ENCODE data around the gene ARL15. TPM values are rescaled to one million over a fixed set of nuclear protein-coding genes. Genes with fewer than 3 reads are reported as not detected.

The ARL15 gene
- total RNA-seq, 3 donors from 2014 or later = 29.0 to 65.0 (median 42.9) TPM

DNA sequence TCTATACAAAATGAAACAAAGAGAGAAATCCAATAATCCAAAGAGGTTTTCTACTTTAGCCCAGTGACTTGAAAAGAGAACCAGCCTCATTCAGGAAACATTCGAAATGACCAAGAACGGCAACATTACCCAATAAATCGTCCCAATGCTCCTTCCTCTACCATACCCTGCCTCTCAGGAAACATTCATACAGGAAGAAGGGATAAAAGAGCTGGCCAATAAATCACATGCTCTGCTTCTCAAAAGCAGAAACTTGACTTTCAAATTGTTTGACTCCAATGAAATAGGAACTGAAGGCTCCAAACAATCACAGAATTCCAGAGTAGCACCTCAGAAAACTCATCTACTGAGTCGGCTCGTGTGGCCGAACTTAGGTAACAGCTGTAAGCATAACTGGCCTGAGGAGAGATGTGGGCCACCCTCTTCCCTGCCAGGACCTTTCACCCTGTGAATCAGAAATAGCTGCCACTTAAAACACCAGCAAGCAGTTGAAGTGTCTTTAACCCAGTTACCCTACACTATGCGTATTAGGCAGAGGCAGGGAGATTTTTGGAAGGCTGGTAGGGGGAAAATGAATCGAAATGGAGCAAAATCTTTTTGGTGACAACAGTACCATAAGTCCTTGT is 14.6 kb downstream of the ARL15 start:
- H3K36me3 ChIP-seq = no peaks in the 10 kb centered on the region
- intact Hi-C loops (cut with DNase I; ENCODE audit: low total_unique reads) = no loop called here
- DNase-seq (ENCODE audit: low spot score in 2 of 2) = no peak
- H3K27ac ChIP-seq = peak overlapping the region in 1 of 2 donors; percentile 32
- no peak overlapping the region for H3K4me3 ChIP-seq
- no peak for TF ChIP-seq POLR2AphosphoS5 (IDR thresholded peaks at IDR 0.05)
- TF ChIP-seq POLR2A (IDR thresholded peaks at IDR 0.05) = no peak
- TF ChIP-seq, protein P1, sequence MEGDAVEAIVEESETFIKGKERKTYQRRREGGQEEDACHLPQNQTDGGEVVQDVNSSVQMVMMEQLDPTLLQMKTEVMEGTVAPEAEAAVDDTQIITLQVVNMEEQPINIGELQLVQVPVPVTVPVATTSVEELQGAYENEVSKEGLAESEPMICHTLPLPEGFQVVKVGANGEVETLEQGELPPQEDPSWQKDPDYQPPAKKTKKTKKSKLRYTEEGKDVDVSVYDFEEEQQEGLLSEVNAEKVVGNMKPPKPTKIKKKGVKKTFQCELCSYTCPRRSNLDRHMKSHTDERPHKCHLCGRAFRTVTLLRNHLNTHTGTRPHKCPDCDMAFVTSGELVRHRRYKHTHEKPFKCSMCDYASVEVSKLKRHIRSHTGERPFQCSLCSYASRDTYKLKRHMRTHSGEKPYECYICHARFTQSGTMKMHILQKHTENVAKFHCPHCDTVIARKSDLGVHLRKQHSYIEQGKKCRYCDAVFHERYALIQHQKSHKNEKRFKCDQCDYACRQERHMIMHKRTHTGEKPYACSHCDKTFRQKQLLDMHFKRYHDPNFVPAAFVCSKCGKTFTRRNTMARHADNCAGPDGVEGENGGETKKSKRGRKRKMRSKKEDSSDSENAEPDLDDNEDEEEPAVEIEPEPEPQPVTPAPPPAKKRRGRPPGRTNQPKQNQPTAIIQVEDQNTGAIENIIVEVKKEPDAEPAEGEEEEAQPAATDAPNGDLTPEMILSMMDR (IDR thresholded peaks at IDR 0.05) = no peak
- peaks cover 0 to 5% of the 10 kb centered on the region in 2 donors for H3K4me1 ChIP-seq
- H3K27me3 ChIP-seq = no peaks in the 10 kb centered on the region
- no peaks in the 10 kb centered on the region for H3K9me3 ChIP-seq

DNA sequence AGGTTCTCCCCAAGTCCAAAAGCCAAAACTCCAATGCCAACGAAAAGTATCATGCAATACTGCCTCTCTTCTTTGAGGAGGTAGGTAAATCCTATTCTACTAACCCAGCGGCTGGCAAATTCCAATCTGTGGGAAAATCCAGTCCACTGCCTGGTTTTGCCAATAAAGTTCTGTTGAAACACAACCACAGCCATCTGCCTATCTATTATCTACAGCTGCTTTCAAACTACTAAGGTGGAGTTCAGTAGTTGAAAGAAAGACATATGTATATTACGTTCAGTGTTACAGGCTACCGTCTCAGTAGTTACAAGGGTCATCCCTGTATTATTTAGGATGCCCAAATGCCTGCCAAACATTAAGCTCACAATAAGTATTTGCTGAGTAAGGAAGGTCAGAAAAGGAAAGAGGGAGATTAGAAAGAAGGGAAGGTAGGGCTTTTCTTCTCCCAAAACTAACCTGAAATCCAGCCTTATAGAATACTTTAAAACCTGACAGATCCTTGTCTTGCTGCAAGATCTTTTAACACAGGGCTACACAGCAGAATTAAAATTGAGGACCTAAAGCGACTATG is 16.2 kb downstream of the ARL15 start:
- no peaks in the 10 kb centered on the region for H3K27me3 ChIP-seq
- no peaks in the 10 kb centered on the region for H3K9me3 ChIP-seq
- no peaks in the 10 kb centered on the region for H3K36me3 ChIP-seq
- no peak overlapping the region for H3K27ac ChIP-seq
- intact Hi-C loops (cut with DNase I; ENCODE audit: low total_unique reads) = no loop called here
- H3K4me3 ChIP-seq = no peak overlapping the region
- TF ChIP-seq POLR2A (IDR thresholded peaks at IDR 0.05) (no peak), POLR2AphosphoS5 (IDR thresholded peaks at IDR 0.05) (no peak)
- TF ChIP-seq, protein P1 (IDR thresholded peaks at IDR 0.05) = no peak
- H3K4me1 ChIP-seq = peaks cover 0 to 5% of the 10 kb centered on the region in 2 donors
- no peak for DNase-seq (ENCODE audit: low spot score in 2 of 2)

DNA sequence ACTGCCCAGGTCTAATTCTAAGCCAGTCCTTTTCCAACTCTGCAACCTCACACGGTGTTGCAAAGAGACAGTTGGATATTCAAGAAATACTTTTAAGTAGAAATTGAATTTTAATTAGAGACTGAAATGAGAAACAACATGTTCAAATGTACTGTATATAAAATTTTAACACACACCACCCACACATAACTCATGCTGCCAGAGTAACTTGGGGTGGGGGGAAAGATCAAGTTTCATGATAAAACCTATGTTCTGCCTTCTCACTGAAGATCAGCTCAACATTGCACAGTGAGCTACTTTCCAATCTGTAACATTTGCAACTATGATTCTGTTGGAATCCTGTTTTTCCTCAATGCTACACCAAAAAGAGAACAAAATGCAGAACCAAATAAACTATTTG is 17.5 kb downstream of the ARL15 start:
- TF ChIP-seq, protein P1 (IDR thresholded peaks at IDR 0.05) = no peak
- no peak for TF ChIP-seq POLR2A (IDR thresholded peaks at IDR 0.05)
- no peak for TF ChIP-seq POLR2AphosphoS5 (IDR thresholded peaks at IDR 0.05)
- DNase-seq (ENCODE audit: low spot score in 2 of 2) = no peak
- peaks cover 0 to 5% of the 10 kb centered on the region in 2 donors for H3K4me1 ChIP-seq
- no peaks in the 10 kb centered on the region for H3K36me3 ChIP-seq
- intact Hi-C loops (cut with DNase I; ENCODE audit: low total_unique reads) = no loop called here
- H3K27ac ChIP-seq = no peak overlapping the region
- peaks cover 0 to 5% of the 10 kb centered on the region in 2 donors for H3K9me3 ChIP-seq
- H3K4me3 ChIP-seq = no peak overlapping the region
- H3K27me3 ChIP-seq = no peaks in the 10 kb centered on the region

DNA sequence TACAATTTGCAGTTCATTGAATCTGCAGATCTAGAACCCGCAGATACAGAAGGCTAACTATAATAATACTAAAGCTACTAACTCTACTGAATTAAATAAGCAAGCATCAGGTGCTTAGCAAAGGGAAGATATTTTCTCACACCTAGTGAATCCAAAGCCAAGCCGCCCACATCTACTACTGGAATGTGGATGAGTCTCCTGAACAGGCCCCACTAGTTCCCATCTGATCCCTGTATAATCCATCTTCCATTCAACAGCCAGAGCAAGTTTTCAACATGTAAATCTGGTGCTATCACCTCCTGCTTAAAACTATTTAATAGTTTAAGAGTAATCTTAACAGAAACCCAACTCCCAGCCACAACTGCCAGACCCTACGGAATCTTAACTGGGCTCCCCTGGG is 18.9 kb downstream of the ARL15 start:
- Histone ChIP-seq H3K27ac (no peak overlapping the region), H3K4me3 (no peak overlapping the region), H3K4me1 (peaks cover 0 to 4% of the 10 kb centered on the region in 2 donors), H3K9me3 (peaks cover 0 to 5% of the 10 kb centered on the region in 2 donors), H3K27me3 (no peaks in the 10 kb centered on the region), H3K36me3 (no peaks in the 10 kb centered on the region)
- intact Hi-C loops (cut with DNase I; ENCODE audit: low total_unique reads) = no loop called here
- TF ChIP-seq POLR2AphosphoS5 (IDR thresholded peaks at IDR 0.05) (no peak), POLR2A (IDR thresholded peaks at IDR 0.05) (no peak)
- TF ChIP-seq, protein P1 (IDR thresholded peaks at IDR 0.05) = no peak
- DNase-seq (ENCODE audit: low spot score in 2 of 2) = no peak

DNA sequence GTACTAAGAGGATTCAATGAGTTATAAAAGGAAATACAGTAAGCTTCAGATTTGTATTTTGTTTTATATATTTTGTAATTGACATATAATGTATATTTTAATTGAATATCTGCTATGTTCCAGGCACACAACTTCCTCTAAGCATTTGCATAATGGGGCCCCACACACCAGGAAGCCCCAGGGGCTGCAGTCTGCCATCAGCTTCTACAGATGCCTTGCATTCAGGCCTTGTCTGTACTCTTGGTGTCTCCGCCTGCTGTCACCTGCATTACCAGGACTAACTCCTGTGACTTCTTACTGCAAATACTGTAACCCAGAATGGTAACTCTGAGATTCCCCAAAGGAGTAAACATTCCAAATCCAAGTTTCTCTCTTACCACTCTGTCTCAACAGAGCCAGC is 20.6 kb downstream of the ARL15 start:
- Histone ChIP-seq H3K27me3 (no peaks in the 10 kb centered on the region), H3K36me3 (no peaks in the 10 kb centered on the region), H3K9me3 (peaks cover 0 to 5% of the 10 kb centered on the region in 2 donors), H3K4me3 (no peak overlapping the region), H3K27ac (no peak overlapping the region), H3K4me1 (peaks cover 0 to 4% of the 10 kb centered on the region in 2 donors)
- intact Hi-C loops (cut with DNase I; ENCODE audit: low total_unique reads) = no loop called here
- no peak for TF ChIP-seq POLR2A (IDR thresholded peaks at IDR 0.05)
- no peak for TF ChIP-seq POLR2AphosphoS5 (IDR thresholded peaks at IDR 0.05)
- TF ChIP-seq, protein P1 (IDR thresholded peaks at IDR 0.05) = no peak
- no peak for DNase-seq (ENCODE audit: low spot score in 2 of 2)

All from breast epithelium (tissue), 4 donors.